NB4 (cell line): ENCODE results near the gene RAPGEF5.

Experiments
- CTCF ChIP-seq: IDR thresholded peaks from one replicate; pipeline ENCODE4 v1.5.1; 2012; ENCODE audit warnings: low read depth, low read length
- MAX ChIP-seq: IDR thresholded peaks from 2 replicates; pipeline ENCODE4 v1.6.1; 2011; ENCODE audit warnings: low read depth, low read length
- MYC ChIP-seq: IDR thresholded peaks from 2 replicates; pipeline ENCODE4 v1.6.1; 2011; ENCODE audit warnings: low read depth, low read length
- POLR2A ChIP-seq: IDR thresholded peaks from 2 replicates; pipeline ENCODE4 v1.6.1; 2011; ENCODE audit warnings: mild to moderate bottlenecking; ENCODE audit not compliant: insufficient read length; ENCODE audit errors: extremely low read depth

DNA sequence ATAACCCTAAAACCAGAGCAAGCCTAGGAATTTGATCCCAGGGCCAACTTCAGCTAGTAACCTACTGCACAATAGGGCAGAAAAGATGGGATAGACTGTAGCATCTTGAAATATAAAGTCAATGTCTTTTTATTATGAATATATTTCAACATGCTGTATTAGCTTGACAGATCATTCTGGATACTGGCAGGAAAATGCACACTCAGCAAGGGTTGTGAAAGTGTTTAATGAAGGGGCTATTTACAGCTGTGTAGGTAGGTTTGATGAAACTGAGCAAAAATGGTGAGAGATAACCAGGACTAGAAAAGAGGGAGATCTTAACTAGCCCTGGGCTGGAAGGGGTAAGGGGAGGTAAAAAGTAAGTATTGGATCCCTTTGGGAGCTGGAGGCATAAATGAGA is 156.2 kb downstream of the RAPGEF5 start:
- TF ChIP-seq CTCF (no peak), POLR2A (no peak), MYC (no peak), MAX (no peak)
